HCT116 (cell line): Measurements from ENCODE around the gene PLD4. TPM values are rescaled to one million over a fixed set of nuclear protein-coding genes. Genes with fewer than 3 reads are reported as not detected.

ENCODE experiments used
- ATAC-seq: fragments of 200-7000 bp; cut with Tn5 transposase; 2 replicates; pipeline ENCODE4 v1.9.1; 2020; ENCODE audit warnings: mild to moderate bottlenecking, moderate library complexity
- BruUV-seq: library from RNA; stranded (reverse); fragments of 400-500 nt; replicated peaks from 2 replicates; lab custom pipeline; 2021; lab: Mats Ljungman, UMichigan
- CTCF ChIA-PET: fragments of 300-600 bp; sonication (Branson Sonifier 250); formaldehyde crosslinking; loops from one replicate; lab custom pipeline; 2021; ENCODE audit warnings: antibody characterized with exemption; lab: Charles Lee
- POLR2A ChIA-PET: fragments of 300-600, 350-600 bp; sonication (Branson Sonifier 250); formaldehyde crosslinking; loops from one replicate; lab custom pipeline; 2021; ENCODE audit warnings: antibody characterized with exemption; lab: Charles Lee
- RAD21 ChIA-PET, 2 experiments: fragments of 300-600 bp; sonication (Branson Sonifier 250); formaldehyde crosslinking; loops; one replicate each; lab custom pipeline; 2023; ENCODE audit warnings: low total read pairs in 2 of 2; ENCODE audit not compliant: uncharacterized antibody in 2 of 2, unreplicated experiment in 2 of 2, low non-redundant PET in 1 of 2; lab: Charles Lee
- DNase-seq: peaks from one replicate; pipeline ENCODE4 v3.0.0-alpha.2; 2010; ENCODE audit warnings: low read depth, low spot score
- H2AFZ ChIP-seq: fragments of 200-600 bp; shearing (Covaris generic), sonication (generic); 2 replicates; pipeline ENCODE4 v1.6.1; 2017; ENCODE audit warnings: low read depth, mixed run types, mixed read lengths, antibody characterized with exemption, low read length; ENCODE audit not compliant: poor library complexity, severe bottlenecking
- H3K27ac ChIP-seq: 2 replicates; pipeline ENCODE4 v1.5.1; 2012; ENCODE audit warnings: low read depth, low read length
- H3K27me3 ChIP-seq: fragments of 200-600 bp; sonication (generic); 2 replicates; pipeline ENCODE4 v1.6.1; 2016; ENCODE audit warnings: mixed run types, low read length, mixed read lengths; ENCODE audit not compliant: insufficient read depth
- H3K36me3 ChIP-seq, 2 experiments: fragments of 200-500 bp in 1 of 2; fragments of 200-600 bp in 1 of 2; sonication (Bioruptor generic) in 1 of 2; sonication (generic) in 1 of 2; 2 replicates each; pipeline versions ENCODE4 v1.5.1 to v1.6.1; 2014 to 2016; ENCODE audit warnings: low read length in 2 of 2, inconsistent platforms in 1 of 2, mixed read lengths in 1 of 2, mixed run types in 1 of 2; ENCODE audit not compliant: insufficient read depth in 2 of 2, control insufficient read depth in 1 of 2
- H3K4me1 ChIP-seq, 2 experiments: fragments of 200-600 bp in 1 of 2; sonication (generic) in 1 of 2; 2 replicates each; pipeline versions ENCODE4 v1.5.1 to v1.6.1; 2012 to 2017; ENCODE audit warnings: low read length in 2 of 2, inconsistent platforms in 1 of 2, mild to moderate bottlenecking in 1 of 2, mixed read lengths in 1 of 2, mixed run types in 1 of 2, moderate library complexity in 1 of 2; ENCODE audit not compliant: insufficient read depth in 2 of 2, control insufficient read depth in 1 of 2
- H3K4me2 ChIP-seq: fragments of 200-600 bp; sonication (generic); 2 replicates; pipeline ENCODE4 v1.6.1; 2017; ENCODE audit warnings: mixed run types, low read length, mixed read lengths
- H3K4me3 ChIP-seq, 2 experiments: fragments of 200-600 bp in 1 of 2; sonication (generic) in 1 of 2; replicated peaks in 1 of 2; 2 replicates each; pipeline ENCODE4 v1.5.1; 2011 to 2016; ENCODE audit warnings: low read length in 2 of 2, control low read depth in 1 of 2, low read depth in 1 of 2, mild to moderate bottlenecking in 1 of 2, mixed read lengths in 1 of 2, mixed run types in 1 of 2
- H3K79me2 ChIP-seq: fragments of 200-600 bp; sonication (generic); 2 replicates; pipeline ENCODE4 v1.6.1; 2017; ENCODE audit warnings: mild to moderate bottlenecking, mixed run types, low read length, moderate library complexity, mixed read lengths; ENCODE audit not compliant: insufficient read depth
- H3K9ac ChIP-seq: fragments of 200-600 bp; sonication (generic); 2 replicates; pipeline ENCODE4 v1.6.1; 2016; ENCODE audit warnings: low read length, mixed read lengths
- H3K9me2 ChIP-seq: fragments of 200-600 bp; sonication (generic), shearing (Covaris generic); 2 replicates; pipeline ENCODE4 v1.6.1; 2017; ENCODE audit warnings: mixed run types, mild to moderate bottlenecking, moderate library complexity; ENCODE audit not compliant: insufficient read depth
- H3K9me3 ChIP-seq, 2 experiments: fragments of 200-500 bp in 1 of 2; fragments of 200-600 bp in 1 of 2; sonication (Bioruptor generic) in 1 of 2; sonication (generic) in 1 of 2; 2 replicates each; pipeline ENCODE4 v1.6.1; 2014 to 2017; ENCODE audit warnings: low read length in 2 of 2, mixed read lengths in 2 of 2, inconsistent platforms in 1 of 2, low read depth in 1 of 2, mild to moderate bottlenecking in 1 of 2, mixed run types in 1 of 2, moderate library complexity in 1 of 2; ENCODE audit not compliant: control insufficient read depth in 1 of 2, insufficient read depth in 1 of 2
- H4K20me1 ChIP-seq: fragments of 200-600 bp; sonication (generic), shearing (Covaris generic); 2 replicates; pipeline ENCODE4 v1.6.1; 2017; ENCODE audit warnings: mixed run types, mild to moderate bottlenecking, moderate library complexity; ENCODE audit not compliant: insufficient read depth
- CBX3 ChIP-seq: IDR thresholded peaks from 2 replicates; pipeline ENCODE4 v1.6.1; 2012; ENCODE audit warnings: low read depth
- CEBPB ChIP-seq: IDR thresholded peaks from 2 replicates; pipeline ENCODE4 v1.6.1; 2012; ENCODE audit warnings: low read depth
- ELF1 ChIP-seq: IDR thresholded peaks from 2 replicates; pipeline ENCODE4 v1.6.1; 2012; ENCODE audit warnings: low read depth, borderline replicate concordance
- EZH2phosphoT487 ChIP-seq: fragments of 200-600 bp; IDR thresholded peaks from 2 replicates; pipeline ENCODE4 v1.6.1; 2018; ENCODE audit warnings: antibody characterized with exemption, borderline replicate concordance
- JUND ChIP-seq: IDR thresholded peaks from 2 replicates; pipeline ENCODE4 v1.6.1; 2012
- POLR2A ChIP-seq: IDR thresholded peaks from 2 replicates; pipeline ENCODE4 v1.7.0; 2011; ENCODE audit warnings: borderline replicate concordance; ENCODE audit not compliant: insufficient read depth, insufficient read length; ENCODE audit errors: extremely low read depth
- POLR2AphosphoS5 ChIP-seq: IDR thresholded peaks from 2 replicates; pipeline ENCODE4 v1.6.1; 2011; ENCODE audit warnings: mild to moderate bottlenecking, low read depth, low read length, moderate library complexity
- SIN3A ChIP-seq: IDR thresholded peaks from 2 replicates; pipeline ENCODE4 v1.6.1; 2012; ENCODE audit warnings: low read depth
- SP1 ChIP-seq: IDR thresholded peaks from 2 replicates; pipeline ENCODE4 v1.6.1; 2012; ENCODE audit warnings: low read depth
- SRF ChIP-seq: IDR thresholded peaks from 2 replicates; pipeline ENCODE4 v1.6.1; 2012; ENCODE audit warnings: low read depth
- TCF7L2 ChIP-seq: IDR thresholded peaks from 2 replicates; pipeline ENCODE4 v1.7.0; 2011; ENCODE audit warnings: borderline replicate concordance, inconsistent platforms; ENCODE audit not compliant: insufficient read depth, insufficient read length; ENCODE audit errors: extremely low read depth
- ZFX ChIP-seq: fragments of 450-650 bp; IDR thresholded peaks from 2 replicates; pipeline ENCODE4 v1.6.1; 2017
- intact Hi-C: fragments of 100-400 bp; cut with micrococcal nuclease; formaldehyde crosslinking; loops from 2 replicates; pipeline ENCODE4 v1.10.0; 2022
- total RNA-seq: library from RNA; stranded (reverse); gene quantifications from one replicate; pipeline ENCODE4 v1.2.1, GENCODE V29; 2021; ENCODE audit not compliant: unreplicated experiment
- TF ChIP-seq, protein P1 (sequence below): IDR thresholded peaks from 2 replicates; pipeline ENCODE4 v1.6.1; 2012
- TF ChIP-seq, protein P2 (sequence below), 3 experiments: fragments of 200-600 bp in 1 of 3; sonication (generic) in 1 of 3; IDR thresholded peaks in 2 of 3; conservative IDR thresholded peaks in 1 of 3; 2 replicates each; pipeline ENCODE4 v1.5.1; 2012 to 2017; ENCODE audit warnings: low read depth in 2 of 3, low read length in 2 of 3, antibody characterized with exemption in 1 of 3, borderline replicate concordance in 1 of 3, control low read depth in 1 of 3, mild to moderate bottlenecking in 1 of 3, mixed read lengths in 1 of 3, mixed run types in 1 of 3, moderate library complexity in 1 of 3; ENCODE audit not compliant: insufficient read depth in 1 of 3
- TF ChIP-seq, protein P3 (sequence below): IDR thresholded peaks from 2 replicates; pipeline ENCODE4 v1.6.1; 2012; ENCODE audit warnings: low read depth

PLD4 gene
- total RNA-seq, 1 experiment from 2014 or later: 0.12 TPM

- POLR2A ChIA-PET: no interaction called here
- DNase-seq: no peak
- intact Hi-C loops: no loop called here
- Histone ChIP-seq H3K4me3 (no peak overlapping the region), H3K4me1 (peaks cover 2 to 3% of the 10 kb centered on the region in 2 experiments; a peak in 2 of 4 replicates), H3K36me3 (no peaks in the 10 kb centered on the region; a peak in 2 of 4 replicates), H3K9me3 (no peaks in the 10 kb centered on the region), H3K27me3 (no peaks in the 10 kb centered on the region), H3K79me2 (no peaks in the 10 kb centered on the region), H2AFZ (no peak overlapping the region), H3K27ac (no peak overlapping the region), H3K9me2 (no peaks in the 10 kb centered on the region), H3K4me2 (no peak overlapping the region), H4K20me1 (no peaks in the 10 kb centered on the region), H3K9ac (no peak overlapping the region)
- CTCF ChIA-PET: no interaction called here
- RAD21 ChIA-PET: no interaction called here
- ATAC-seq: no peak
- TF ChIP-seq SIN3A (no peak), SRF (no peak), POLR2AphosphoS5 (no peak), POLR2A (no peak), EZH2phosphoT487 (no peak), JUND (no peak), CEBPB (no peak)
- TF ChIP-seq, protein P1, sequence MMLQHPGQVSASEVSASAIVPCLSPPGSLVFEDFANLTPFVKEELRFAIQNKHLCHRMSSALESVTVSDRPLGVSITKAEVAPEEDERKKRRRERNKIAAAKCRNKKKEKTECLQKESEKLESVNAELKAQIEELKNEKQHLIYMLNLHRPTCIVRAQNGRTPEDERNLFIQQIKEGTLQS: no peak
- BruUV-seq: no TSS peak
These were observed 32.8 kb downstream of the PLD4 start for GRCh38 chr14:104957146-104958113.

DNA sequence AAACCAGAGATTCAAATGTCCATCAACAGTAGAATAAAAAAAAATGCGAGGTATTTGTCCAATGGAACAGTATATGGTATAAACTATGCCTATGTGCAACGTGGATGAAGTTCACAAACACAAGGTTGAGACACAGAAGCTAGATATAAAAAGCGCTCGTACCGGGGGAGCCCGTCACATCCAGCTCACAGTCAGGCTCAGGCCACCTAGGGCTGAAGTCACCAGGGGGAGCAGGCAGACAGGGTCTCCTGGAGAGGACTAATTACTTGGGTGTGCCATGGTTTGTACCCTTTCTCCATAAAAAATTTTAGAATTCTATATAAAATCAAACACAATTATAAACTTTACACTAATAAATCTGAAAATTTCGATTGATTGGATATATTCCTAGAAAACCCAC lies 39.9 kb downstream of the PLD4 start:
- H4K20me1 ChIP-seq: no peaks in the 10 kb centered on the region
- H3K9me3 ChIP-seq: no peaks in the 10 kb centered on the region
- peaks cover 24 to 32% of the 10 kb centered on the region in 2 experiments for H3K4me1 ChIP-seq
- no peak overlapping the region for H3K4me3 ChIP-seq
- RAD21 ChIA-PET: no interaction called here
- DNase-seq (no peak), ATAC-seq (no peak)
- no TSS peak for BruUV-seq
- H3K9me2 ChIP-seq: no peaks in the 10 kb centered on the region
- intact Hi-C loops: no loop called here
- no peak overlapping the region for H3K4me2 ChIP-seq
- CTCF ChIA-PET: interaction anchor here (1.5 kb wide), 1 partner anchor 11 kb away, joined by 3 read pairs; no protein-coding TSS in a partner anchor
- H2AFZ ChIP-seq: no peak overlapping the region
- no peaks in the 10 kb centered on the region for H3K27me3 ChIP-seq
- POLR2A ChIA-PET: interaction anchor here (2.3 kb wide), 1 partner anchor 8 kb away, joined by 6 read pairs; no protein-coding TSS in a partner anchor
- no peak overlapping the region for H3K27ac ChIP-seq
- H3K9ac ChIP-seq: no peak overlapping the region
- H3K36me3 ChIP-seq: no peaks in the 10 kb centered on the region; a peak in 1 of 4 replicates
- no peaks in the 10 kb centered on the region for H3K79me2 ChIP-seq
- TF ChIP-seq SIN3A: no peak
- TF ChIP-seq, protein P2, sequence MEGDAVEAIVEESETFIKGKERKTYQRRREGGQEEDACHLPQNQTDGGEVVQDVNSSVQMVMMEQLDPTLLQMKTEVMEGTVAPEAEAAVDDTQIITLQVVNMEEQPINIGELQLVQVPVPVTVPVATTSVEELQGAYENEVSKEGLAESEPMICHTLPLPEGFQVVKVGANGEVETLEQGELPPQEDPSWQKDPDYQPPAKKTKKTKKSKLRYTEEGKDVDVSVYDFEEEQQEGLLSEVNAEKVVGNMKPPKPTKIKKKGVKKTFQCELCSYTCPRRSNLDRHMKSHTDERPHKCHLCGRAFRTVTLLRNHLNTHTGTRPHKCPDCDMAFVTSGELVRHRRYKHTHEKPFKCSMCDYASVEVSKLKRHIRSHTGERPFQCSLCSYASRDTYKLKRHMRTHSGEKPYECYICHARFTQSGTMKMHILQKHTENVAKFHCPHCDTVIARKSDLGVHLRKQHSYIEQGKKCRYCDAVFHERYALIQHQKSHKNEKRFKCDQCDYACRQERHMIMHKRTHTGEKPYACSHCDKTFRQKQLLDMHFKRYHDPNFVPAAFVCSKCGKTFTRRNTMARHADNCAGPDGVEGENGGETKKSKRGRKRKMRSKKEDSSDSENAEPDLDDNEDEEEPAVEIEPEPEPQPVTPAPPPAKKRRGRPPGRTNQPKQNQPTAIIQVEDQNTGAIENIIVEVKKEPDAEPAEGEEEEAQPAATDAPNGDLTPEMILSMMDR (IDR thresholded peaks at IDR 0.05 in 2 of 3, conservative IDR thresholded peaks at IDR 0.05 in 1 of 3; ENCODE audit: borderline replicate concordance in 1 of 3, insufficient read depth in 1 of 3, low read depth in 2 of 3, low read length in 2 of 3): no peak
- TF ChIP-seq, protein P3, sequence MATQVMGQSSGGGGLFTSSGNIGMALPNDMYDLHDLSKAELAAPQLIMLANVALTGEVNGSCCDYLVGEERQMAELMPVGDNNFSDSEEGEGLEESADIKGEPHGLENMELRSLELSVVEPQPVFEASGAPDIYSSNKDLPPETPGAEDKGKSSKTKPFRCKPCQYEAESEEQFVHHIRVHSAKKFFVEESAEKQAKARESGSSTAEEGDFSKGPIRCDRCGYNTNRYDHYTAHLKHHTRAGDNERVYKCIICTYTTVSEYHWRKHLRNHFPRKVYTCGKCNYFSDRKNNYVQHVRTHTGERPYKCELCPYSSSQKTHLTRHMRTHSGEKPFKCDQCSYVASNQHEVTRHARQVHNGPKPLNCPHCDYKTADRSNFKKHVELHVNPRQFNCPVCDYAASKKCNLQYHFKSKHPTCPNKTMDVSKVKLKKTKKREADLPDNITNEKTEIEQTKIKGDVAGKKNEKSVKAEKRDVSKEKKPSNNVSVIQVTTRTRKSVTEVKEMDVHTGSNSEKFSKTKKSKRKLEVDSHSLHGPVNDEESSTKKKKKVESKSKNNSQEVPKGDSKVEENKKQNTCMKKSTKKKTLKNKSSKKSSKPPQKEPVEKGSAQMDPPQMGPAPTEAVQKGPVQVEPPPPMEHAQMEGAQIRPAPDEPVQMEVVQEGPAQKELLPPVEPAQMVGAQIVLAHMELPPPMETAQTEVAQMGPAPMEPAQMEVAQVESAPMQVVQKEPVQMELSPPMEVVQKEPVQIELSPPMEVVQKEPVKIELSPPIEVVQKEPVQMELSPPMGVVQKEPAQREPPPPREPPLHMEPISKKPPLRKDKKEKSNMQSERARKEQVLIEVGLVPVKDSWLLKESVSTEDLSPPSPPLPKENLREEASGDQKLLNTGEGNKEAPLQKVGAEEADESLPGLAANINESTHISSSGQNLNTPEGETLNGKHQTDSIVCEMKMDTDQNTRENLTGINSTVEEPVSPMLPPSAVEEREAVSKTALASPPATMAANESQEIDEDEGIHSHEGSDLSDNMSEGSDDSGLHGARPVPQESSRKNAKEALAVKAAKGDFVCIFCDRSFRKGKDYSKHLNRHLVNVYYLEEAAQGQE: no peak
- no peak for TF ChIP-seq TCF7L2
- TF ChIP-seq ZFX: no peak
- no peak for TF ChIP-seq CBX3
- TF ChIP-seq SP1: no peak
- TF ChIP-seq CEBPB: no peak
- TF ChIP-seq ELF1: no peak
